ENCODE results near the gene ARPC5L. TPM values are rescaled to one million over a fixed set of nuclear protein-coding genes. Genes with fewer than 3 reads are reported as not detected.
"Not testable (repeated sequence)": the region's sequence is repeated elsewhere in the genome, so short reads cannot be mapped to it uniquely, and the experiment has no call there.

Gene ARPC5L
- total RNA-seq, 1 experiment from 2014 or later: 56.8 TPM

DNA sequence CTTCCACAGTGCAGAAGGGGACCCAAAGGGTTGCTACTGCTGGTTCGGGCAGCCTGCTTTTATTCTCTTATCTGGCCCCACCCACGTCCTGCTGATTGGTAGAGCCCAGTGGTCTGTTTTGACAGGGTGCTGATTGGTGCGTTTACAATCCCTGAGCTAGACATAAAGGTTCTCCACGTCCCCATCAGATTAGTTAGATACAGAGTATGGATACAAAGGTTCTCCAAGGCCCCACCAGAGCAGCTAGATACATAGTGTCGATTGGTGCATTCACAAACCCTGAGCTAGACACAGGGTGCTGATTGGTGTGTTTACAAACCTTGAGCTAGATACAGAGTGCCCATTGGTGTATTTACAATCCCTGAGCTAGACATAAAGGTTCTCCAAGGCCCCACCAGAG, 23.8 kb upstream of the ARPC5L start:
- not testable (repeated sequence) for H3K9me3 ChIP-seq (ENCODE audit: low read length); H4K20me1 ChIP-seq (ENCODE audit: insufficient read depth, low read depth, low read length); H3K27ac ChIP-seq (ENCODE audit: low read length); DNase-seq; H3K27me3 ChIP-seq (ENCODE audit: low read length); H3K4me1 ChIP-seq (ENCODE audit: low read length); H3K9ac ChIP-seq (ENCODE audit: low read length); H3K4me2 ChIP-seq (ENCODE audit: low read depth, low read length, poor library complexity, severe bottlenecking); H3K79me2 ChIP-seq (ENCODE audit: low read length); H3K36me3 ChIP-seq (ENCODE audit: insufficient read depth, low read length); H3K4me3 ChIP-seq (ENCODE audit: low read length); H3K9me2 ChIP-seq (replicated peaks; ENCODE audit: insufficient read depth, low read length); H2AFZ ChIP-seq (ENCODE audit: low read length)

DNA sequence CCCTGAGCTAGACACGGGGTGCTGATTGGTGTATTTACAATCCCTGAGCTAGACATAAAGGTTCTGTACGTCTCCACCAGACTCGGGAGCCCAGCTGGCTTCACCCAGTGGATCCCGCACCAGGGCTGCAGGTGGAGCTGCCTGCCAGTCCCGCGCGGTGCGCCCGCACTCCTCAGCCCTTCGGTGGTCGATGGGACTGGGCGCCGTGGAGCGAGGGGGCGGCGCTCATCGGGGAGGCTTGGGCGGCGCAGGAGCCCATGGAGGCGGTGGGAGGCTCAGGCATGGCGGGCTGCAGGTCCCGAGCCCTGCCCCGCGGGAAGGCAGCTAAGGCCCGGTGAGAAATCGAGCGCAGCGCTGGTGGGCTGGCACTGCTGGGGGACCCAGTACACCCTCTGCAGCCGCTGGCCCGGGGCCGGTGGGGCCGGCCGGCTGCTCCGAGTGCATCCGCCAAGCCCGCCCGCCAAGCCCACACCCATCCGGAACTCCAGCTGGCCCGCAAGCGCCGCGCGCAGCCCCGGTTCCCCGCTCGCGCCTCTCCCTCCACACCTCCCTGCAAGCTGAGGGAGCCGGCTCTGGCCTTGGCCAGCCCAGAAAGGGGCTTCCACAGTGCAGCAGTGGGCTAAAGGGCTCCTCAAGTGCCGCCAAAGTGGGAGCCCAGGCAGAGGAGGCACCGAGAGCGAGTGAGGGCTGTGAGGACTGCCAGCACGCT, 23.2 kb upstream of the ARPC5L start:
- H3K9ac ChIP-seq (ENCODE audit: low read length); H3K4me3 ChIP-seq (ENCODE audit: low read length); DNase-seq; H3K9me2 ChIP-seq (replicated peaks; ENCODE audit: insufficient read depth, low read length); H3K27me3 ChIP-seq (ENCODE audit: low read length); H2AFZ ChIP-seq (ENCODE audit: low read length); H3K27ac ChIP-seq (ENCODE audit: low read length); H3K9me3 ChIP-seq (ENCODE audit: low read length); H3K4me2 ChIP-seq (ENCODE audit: low read depth, low read length, poor library complexity, severe bottlenecking); H4K20me1 ChIP-seq (ENCODE audit: insufficient read depth, low read depth, low read length); H3K4me1 ChIP-seq (ENCODE audit: low read length); H3K36me3 ChIP-seq (ENCODE audit: insufficient read depth, low read length); H3K79me2 ChIP-seq (ENCODE audit: low read length): not testable (repeated sequence)

DNA sequence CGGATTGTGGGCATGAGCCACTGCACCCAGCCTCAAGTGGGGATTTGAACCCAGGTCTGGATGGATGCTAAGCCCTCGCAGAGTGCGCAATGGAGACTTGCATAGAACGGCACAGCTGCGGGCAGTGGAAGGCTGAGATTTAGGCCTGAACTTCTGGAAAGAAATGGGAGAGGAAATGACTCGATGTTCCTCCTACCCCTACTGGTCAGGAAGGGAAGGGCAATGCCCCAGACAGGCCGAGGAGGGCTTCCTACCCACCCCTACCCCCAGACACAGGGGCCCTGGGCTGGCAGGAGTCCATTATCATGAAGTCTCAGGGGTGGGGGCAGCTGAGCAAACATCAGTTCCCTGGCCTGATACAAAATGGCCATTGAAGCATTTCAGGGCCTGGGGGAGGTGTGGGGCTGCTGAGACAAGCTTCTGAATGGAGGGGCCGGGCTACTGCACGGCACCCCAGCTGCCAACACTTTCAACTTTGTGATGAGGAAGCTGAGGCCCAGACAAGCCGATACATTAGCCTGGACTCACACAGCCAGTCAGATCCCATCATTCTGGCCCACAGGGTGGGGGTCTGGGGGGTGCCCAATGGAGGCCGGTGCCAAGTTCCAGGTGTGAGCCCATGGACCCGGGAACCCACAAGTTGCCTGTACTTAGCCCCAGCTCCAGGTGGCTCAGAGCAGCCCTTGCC, 22.2 kb upstream of the ARPC5L start:
- no peaks in the 10 kb centered on the region for H3K27me3 ChIP-seq (ENCODE audit: low read length)
- no peaks in the 10 kb centered on the region for H3K9me2 ChIP-seq (replicated peaks; ENCODE audit: insufficient read depth, low read length)
- H4K20me1 ChIP-seq (ENCODE audit: insufficient read depth, low read depth, low read length): no peaks in the 10 kb centered on the region
- no peaks in the 10 kb centered on the region for H3K36me3 ChIP-seq (ENCODE audit: insufficient read depth, low read length)
- DNase-seq: peak; percentile 59
- no peaks in the 10 kb centered on the region for H3K9me3 ChIP-seq (ENCODE audit: low read length)
- no peaks in the 10 kb centered on the region for H3K79me2 ChIP-seq (ENCODE audit: low read length)
- H3K4me3 ChIP-seq (ENCODE audit: low read length): no peak overlapping the region
- no peaks in the 10 kb centered on the region; the same call in 1 of the 2 replicates for H3K4me1 ChIP-seq (ENCODE audit: low read length)
- no peak overlapping the region for H2AFZ ChIP-seq (ENCODE audit: low read length)
- no peak overlapping the region for H3K27ac ChIP-seq (ENCODE audit: low read length)
- H3K4me2 ChIP-seq (ENCODE audit: low read depth, low read length, poor library complexity, severe bottlenecking): no peak overlapping the region
- H3K9ac ChIP-seq (ENCODE audit: low read length): no peak overlapping the region

DNA sequence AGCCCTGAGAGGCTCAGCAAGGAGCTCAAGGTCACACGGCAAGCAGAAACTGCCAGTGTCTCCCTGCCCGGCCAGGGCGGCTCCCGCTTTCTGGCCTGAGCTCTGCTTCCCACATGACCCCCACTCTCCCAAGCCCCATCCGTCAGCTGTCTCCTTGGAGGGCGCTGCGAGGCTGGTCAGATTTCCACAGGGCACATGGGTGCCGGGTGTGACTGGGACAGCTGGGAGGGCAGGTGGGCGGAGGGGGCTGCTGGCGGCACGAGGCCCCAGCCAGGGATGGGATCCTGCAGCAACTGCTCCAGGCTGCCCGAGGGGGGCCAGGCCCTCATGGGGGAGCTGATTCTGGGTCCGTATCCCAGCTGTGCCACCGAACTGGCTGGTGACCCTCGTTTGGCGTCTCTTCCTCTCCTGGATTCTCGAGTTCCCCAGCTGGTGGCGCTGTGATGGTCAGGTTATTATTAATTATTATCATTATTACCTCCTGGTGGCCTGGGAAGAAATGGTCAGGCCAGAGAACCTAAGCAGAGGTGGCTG, 21.6 kb upstream of the ARPC5L start:
- H3K9me3 ChIP-seq (ENCODE audit: low read length): no peaks in the 10 kb centered on the region
- no peak overlapping the region for H3K9ac ChIP-seq (ENCODE audit: low read length)
- H3K27ac ChIP-seq (ENCODE audit: low read length): no peak overlapping the region
- no peak overlapping the region for H2AFZ ChIP-seq (ENCODE audit: low read length)
- no peaks in the 10 kb centered on the region for H3K36me3 ChIP-seq (ENCODE audit: insufficient read depth, low read length)
- no peak overlapping the region for H3K4me2 ChIP-seq (ENCODE audit: low read depth, low read length, poor library complexity, severe bottlenecking)
- no peaks in the 10 kb centered on the region for H3K79me2 ChIP-seq (ENCODE audit: low read length)
- H3K4me1 ChIP-seq (ENCODE audit: low read length): no peaks in the 10 kb centered on the region
- H4K20me1 ChIP-seq (ENCODE audit: insufficient read depth, low read depth, low read length): no peaks in the 10 kb centered on the region
- no peaks in the 10 kb centered on the region for H3K27me3 ChIP-seq (ENCODE audit: low read length)
- no peak overlapping the region for H3K4me3 ChIP-seq (ENCODE audit: low read length)
- H3K9me2 ChIP-seq (replicated peaks; ENCODE audit: insufficient read depth, low read length): no peaks in the 10 kb centered on the region
- DNase-seq: peak; percentile 75

DNA sequence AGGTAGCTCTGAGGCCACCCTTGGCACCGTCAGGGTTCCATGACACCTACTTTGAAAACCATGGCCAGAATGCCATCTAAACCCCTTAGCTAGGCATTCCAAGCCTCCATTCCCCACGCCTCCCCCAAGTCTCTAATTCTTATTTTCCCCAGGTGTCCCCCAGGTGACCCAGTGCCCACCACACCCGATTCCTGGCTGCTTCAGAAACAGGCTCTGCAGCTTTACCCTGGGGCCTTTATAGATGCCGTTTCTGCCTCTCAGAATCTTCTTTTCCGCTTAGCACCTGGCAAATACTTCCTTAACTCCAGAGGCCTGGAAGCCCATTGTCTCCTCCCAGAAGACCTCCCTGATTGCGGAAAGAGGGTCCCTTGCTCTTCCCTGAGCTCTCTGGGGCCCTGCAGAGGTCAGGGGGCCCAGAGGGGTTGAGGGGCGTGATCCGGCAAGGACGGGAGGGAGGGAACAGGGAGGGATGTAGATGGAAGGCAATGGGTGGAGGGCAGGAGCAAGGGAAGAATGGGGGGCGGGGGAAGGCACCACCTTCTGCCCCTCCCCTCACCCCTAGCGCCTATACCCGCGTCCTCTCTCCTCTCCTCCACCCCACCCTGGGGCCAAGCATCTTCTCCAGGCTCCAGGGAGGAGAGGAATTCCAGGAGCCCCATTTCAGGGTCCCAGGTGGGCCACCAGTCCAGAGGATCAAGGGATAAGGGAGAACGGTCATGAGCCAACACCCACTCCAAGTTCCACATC, 20.7 kb upstream of the ARPC5L start:
- Histone ChIP-seq H3K79me2 (ENCODE audit: low read length) (no peaks in the 10 kb centered on the region), H3K4me1 (ENCODE audit: low read length) (no peaks in the 10 kb centered on the region), H3K4me2 (ENCODE audit: low read depth, low read length, poor library complexity, severe bottlenecking) (no peak overlapping the region), H3K4me3 (ENCODE audit: low read length) (no peak overlapping the region), H3K36me3 (ENCODE audit: insufficient read depth, low read length) (no peaks in the 10 kb centered on the region), H3K9ac (ENCODE audit: low read length) (no peak overlapping the region), H3K9me3 (ENCODE audit: low read length) (no peaks in the 10 kb centered on the region), H3K27me3 (ENCODE audit: low read length) (no peaks in the 10 kb centered on the region), H2AFZ (ENCODE audit: low read length) (no peak overlapping the region), H4K20me1 (ENCODE audit: insufficient read depth, low read depth, low read length) (no peaks in the 10 kb centered on the region), H3K9me2 (replicated peaks; ENCODE audit: insufficient read depth, low read length) (no peaks in the 10 kb centered on the region), H3K27ac (ENCODE audit: low read length) (no peak overlapping the region)
- DNase-seq: no peak

DNA sequence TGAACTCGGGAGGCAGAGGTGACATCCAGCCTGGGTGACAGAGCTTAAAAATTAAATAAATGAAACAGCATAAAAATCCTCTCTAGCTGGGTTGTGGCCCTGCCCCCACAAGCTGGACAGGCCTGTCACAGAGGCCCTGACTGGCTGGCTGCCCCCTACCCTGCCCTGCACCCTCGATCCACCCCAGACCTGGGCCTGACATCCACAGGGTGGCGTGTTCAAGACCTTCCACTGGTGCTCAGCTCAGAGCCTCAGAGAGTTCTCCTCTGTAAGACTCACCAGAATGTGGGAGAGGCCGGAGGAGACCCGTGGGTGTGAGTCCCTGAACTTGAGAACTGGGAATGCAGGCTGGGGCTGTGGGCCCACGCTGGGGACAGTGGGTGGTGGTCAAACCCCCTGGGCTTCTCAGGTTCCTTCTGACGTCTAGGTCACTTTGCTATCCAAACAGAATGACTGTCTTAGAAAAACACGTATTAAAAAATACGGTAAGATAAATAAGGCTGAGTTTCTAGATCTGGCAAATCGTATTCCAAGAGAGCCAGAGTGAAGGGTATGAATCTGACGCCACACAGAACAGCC, 18.4 kb upstream of the ARPC5L start:
- Histone ChIP-seq H3K4me2 (ENCODE audit: low read depth, low read length, poor library complexity, severe bottlenecking) (no peak overlapping the region), H3K36me3 (ENCODE audit: insufficient read depth, low read length) (no peaks in the 10 kb centered on the region), H2AFZ (ENCODE audit: low read length) (no peak overlapping the region), H3K27ac (ENCODE audit: low read length) (no peak overlapping the region), H3K4me3 (ENCODE audit: low read length) (no peak overlapping the region), H3K4me1 (ENCODE audit: low read length) (no peaks in the 10 kb centered on the region), H3K9ac (ENCODE audit: low read length) (no peak overlapping the region), H3K79me2 (ENCODE audit: low read length) (no peaks in the 10 kb centered on the region), H3K27me3 (ENCODE audit: low read length) (no peaks in the 10 kb centered on the region), H3K9me3 (ENCODE audit: low read length) (no peaks in the 10 kb centered on the region), H4K20me1 (ENCODE audit: insufficient read depth, low read depth, low read length) (no peaks in the 10 kb centered on the region), H3K9me2 (replicated peaks; ENCODE audit: insufficient read depth, low read length) (no peaks in the 10 kb centered on the region)
- DNase-seq: peak; percentile 31

DNA sequence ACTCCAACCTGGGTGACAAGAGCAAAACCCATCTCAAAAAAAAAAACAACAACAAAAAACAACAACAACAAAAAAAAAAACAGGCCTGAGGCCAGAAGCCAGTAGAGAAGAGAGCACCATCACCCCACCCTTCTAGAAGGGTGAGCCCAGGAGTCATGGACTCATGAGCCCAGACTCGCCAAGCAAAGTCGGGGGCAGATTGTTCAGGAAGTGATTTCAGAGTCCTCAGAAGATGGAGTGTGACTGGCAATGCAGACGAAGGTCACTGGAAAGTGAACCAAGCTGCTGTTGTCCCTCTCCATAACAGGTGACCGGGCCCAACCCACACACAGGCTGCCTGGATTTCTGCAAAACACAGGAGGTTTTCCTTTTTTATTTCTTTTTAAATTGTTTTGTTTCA, 17.6 kb upstream of the ARPC5L start:
- Histone ChIP-seq H3K9me2 (replicated peaks; ENCODE audit: insufficient read depth, low read length) (no peaks in the 10 kb centered on the region), H3K36me3 (ENCODE audit: insufficient read depth, low read length) (no peaks in the 10 kb centered on the region), H3K27me3 (ENCODE audit: low read length) (no peaks in the 10 kb centered on the region), H2AFZ (ENCODE audit: low read length) (no peak overlapping the region), H3K4me2 (ENCODE audit: low read depth, low read length, poor library complexity, severe bottlenecking) (no peak overlapping the region), H3K4me1 (ENCODE audit: low read length) (no peaks in the 10 kb centered on the region), H3K9me3 (ENCODE audit: low read length) (no peaks in the 10 kb centered on the region), H3K9ac (ENCODE audit: low read length) (no peak overlapping the region), H3K4me3 (ENCODE audit: low read length) (no peak overlapping the region), H4K20me1 (ENCODE audit: insufficient read depth, low read depth, low read length) (no peaks in the 10 kb centered on the region), H3K27ac (ENCODE audit: low read length) (no peak overlapping the region), H3K79me2 (ENCODE audit: low read length) (no peaks in the 10 kb centered on the region)
- DNase-seq: no peak

DNA sequence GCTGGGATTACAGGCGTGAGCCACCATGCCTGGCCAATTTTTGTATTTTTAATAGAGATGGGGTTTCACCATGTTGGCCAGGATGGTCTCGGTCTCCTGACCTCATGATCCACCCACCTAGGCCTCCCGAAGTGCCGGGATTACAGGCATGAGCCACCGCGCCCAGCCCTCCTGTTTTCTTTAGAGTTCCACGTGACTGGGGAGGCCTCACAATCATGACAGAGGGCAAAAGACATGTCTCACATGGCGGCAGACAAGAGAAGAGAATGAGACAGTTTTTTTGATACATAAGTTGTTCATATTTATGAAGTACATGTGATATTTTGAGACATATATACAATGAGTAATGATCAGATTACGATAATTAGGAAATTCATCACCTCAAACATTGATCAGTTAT, 15.5 kb upstream of the ARPC5L start:
- H3K9ac ChIP-seq (ENCODE audit: low read length); H3K27me3 ChIP-seq (ENCODE audit: low read length); H3K9me2 ChIP-seq (replicated peaks; ENCODE audit: insufficient read depth, low read length); H2AFZ ChIP-seq (ENCODE audit: low read length); H4K20me1 ChIP-seq (ENCODE audit: insufficient read depth, low read depth, low read length); DNase-seq; H3K9me3 ChIP-seq (ENCODE audit: low read length); H3K79me2 ChIP-seq (ENCODE audit: low read length); H3K4me3 ChIP-seq (ENCODE audit: low read length); H3K4me2 ChIP-seq (ENCODE audit: low read depth, low read length, poor library complexity, severe bottlenecking); H3K36me3 ChIP-seq (ENCODE audit: insufficient read depth, low read length); H3K27ac ChIP-seq (ENCODE audit: low read length); H3K4me1 ChIP-seq (ENCODE audit: low read length): not testable (repeated sequence)
